Adrenal gland (tissue), 12 donors: ENCODE data around the gene ST8SIA6. TPM values are rescaled to one million over a fixed set of nuclear protein-coding genes. Genes with fewer than 3 reads are reported as not detected.

ENCODE experiments used
- DNase-seq, 7 donors: peaks; one replicate each; pipeline ENCODE4 v3.0.0-alpha.2; 2019 to 2020
- H3K27ac ChIP-seq, 5 donors: fragments of 200-600 bp; sonication (generic) in 4 of 5; 1 replicate in 3 of 5; 2 replicates in 2 of 5; pipeline versions ENCODE4 v1.5.1 to v1.8.0; 2016 to 2020; ENCODE audit warnings: mild to moderate bottlenecking in 1 of 5
- H3K27me3 ChIP-seq: fragments of 200-600 bp; 2 replicates; pipeline ENCODE4 v1.8.0; 2021
- H3K36me3 ChIP-seq, 2 donors: fragments of 200-600 bp; replicated peaks in 1 of 2; 1 replicate in 1 of 2; 2 replicates in 1 of 2; pipeline versions ENCODE4 v1.5.1 to v1.8.0; 2018 to 2022
- H3K4me1 ChIP-seq, 2 donors: fragments of 200-600 bp; replicated peaks in 1 of 2; 1 replicate in 1 of 2; 2 replicates in 1 of 2; pipeline versions ENCODE4 v1.5.1 to v1.8.0; 2018 to 2021
- H3K4me3 ChIP-seq, 4 donors: fragments of 200-600 bp; sonication (generic) in 3 of 4; one replicate each; pipeline ENCODE4 v1.5.1; 2016 to 2018
- H3K9me3 ChIP-seq, 3 donors: fragments of 200-600 bp; sonication (generic) in 1 of 3; replicated peaks in 1 of 3; 1 replicate in 2 of 3; 2 replicates in 1 of 3; pipeline versions ENCODE4 v1.5.1 to v1.8.0; 2016 to 2021
- CTCF ChIP-seq, 6 experiments: fragments of 450-650 bp in 4 of 6; fragments of 200-600 bp in 2 of 6; sonication (generic) in 1 of 6; IDR thresholded peaks; 1 replicate in 5 of 6; 2 replicates in 1 of 6; pipeline versions ENCODE4 v1.5.1 to v1.8.0; 2016 to 2021; ENCODE audit warnings: antibody characterized with exemption in 6 of 6, mild to moderate bottlenecking in 2 of 6, moderate library complexity in 1 of 6
- POLR2A ChIP-seq, 2 donors: fragments of 450-650 bp; IDR thresholded peaks; one replicate each; pipeline ENCODE4 v1.6.1; 2017; ENCODE audit warnings: antibody characterized with exemption in 2 of 2, mild to moderate bottlenecking in 2 of 2, moderate library complexity in 1 of 2
- WGBS, 4 donors: extraction: QIAGEN DNeasy Blood & Tissue Kit in 2 of 4; methylation state at CpG; one replicate each; pipeline versions ENCODE4 v1.1.5 to v1.1.7; 2013 to 2017; 5-methylcytosine and 5-hydroxymethylcytosine counted together
- intact Hi-C, 2 donors: fragments of 100-400 bp; cut with DNase I; formaldehyde crosslinking; loops; one replicate each; pipeline versions ENCODE4 v1.14.1 to v1.15.0; 2022 to 2023
- polyA plus RNA-seq, 3 donors: library from polyadenylated mRNA; stranded (reverse); fragments of 200-250 nt in 2 of 3; fragments of 350-450 nt in 1 of 3; fragmentation: Illumina TruSeq in 1 of 3; extraction: RNeasy Lipid Tissue Mini Kit (QIAGEN cat#74804) in 1 of 3; gene quantifications; one replicate each; pipeline ENCODE4 v1.2.3, GENCODE V29; 2013 to 2014
- total RNA-seq, 9 donors: library from RNA; depleted of rRNA in 4 of 9; stranded (reverse); fragments of >200 nt in 4 of 9; fragments of 120-200 nt in 1 of 9; fragmentation: NEBNext Ultra II Directional in 1 of 9; extraction: Animal tissue kit (Norgen Biotek cat#: 25700) in 1 of 9; gene quantifications; one replicate each; pipeline versions ENCODE4 v1.1.0 to v1.2.4, GENCODE V29; 2013 to 2023
- donor health status: healthy with polysubstance abuse.
- donor health status: Bipolar disorder and iron deficiency.
- donor health status: DM: yes; HTN: yes; CAD: no.
- donor health status: DM: no; HTN: no; CAD: no.
- donor health status: DM: no; HTN: no; CAD: no.
- donor health status: DM: yes; HTN: yes; CAD: no.

Gene ST8SIA6
- total and polyA plus RNA-seq, 12 donors, result 0.13 to 3.4 (median 0.54) TPM; not detected in 1

DNA sequence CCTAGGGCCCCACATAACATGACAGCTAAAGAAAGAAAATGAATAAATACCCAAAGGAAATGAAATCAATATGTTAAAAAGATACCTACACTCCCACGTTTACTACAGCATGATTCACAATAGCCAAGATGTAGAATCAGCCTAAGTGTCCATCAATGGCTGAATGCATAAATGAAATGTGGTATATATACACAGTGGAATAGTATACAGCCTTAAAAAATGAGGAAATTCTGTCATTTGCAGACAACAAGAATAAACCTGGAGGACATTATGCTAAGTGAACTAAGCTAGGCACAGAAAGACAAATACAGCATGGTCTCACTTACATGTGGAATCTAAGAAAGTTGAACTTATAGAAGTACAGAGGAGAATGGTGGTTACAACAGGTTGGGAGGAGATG, 102.9 kb downstream of the ST8SIA6 start:
- Histone ChIP-seq H3K4me3 (no peak overlapping the region), H3K27ac (no peak overlapping the region), H3K27me3 (no peaks in the 10 kb centered on the region), H3K4me1 (no peaks in the 10 kb centered on the region), H3K36me3 (no peaks in the 10 kb centered on the region), H3K9me3 (no peaks in the 10 kb centered on the region)
- TF ChIP-seq POLR2A (IDR thresholded peaks at IDR 0.05) (no peak), CTCF (IDR thresholded peaks at IDR 0.05) (no peak)
- intact Hi-C loops, result no loop called here
- DNase-seq, result no peak
- WGBS, 4 donors, result 52 to 58% (median 54%) methylated on average over 1 of the region's 1 CpG

DNA sequence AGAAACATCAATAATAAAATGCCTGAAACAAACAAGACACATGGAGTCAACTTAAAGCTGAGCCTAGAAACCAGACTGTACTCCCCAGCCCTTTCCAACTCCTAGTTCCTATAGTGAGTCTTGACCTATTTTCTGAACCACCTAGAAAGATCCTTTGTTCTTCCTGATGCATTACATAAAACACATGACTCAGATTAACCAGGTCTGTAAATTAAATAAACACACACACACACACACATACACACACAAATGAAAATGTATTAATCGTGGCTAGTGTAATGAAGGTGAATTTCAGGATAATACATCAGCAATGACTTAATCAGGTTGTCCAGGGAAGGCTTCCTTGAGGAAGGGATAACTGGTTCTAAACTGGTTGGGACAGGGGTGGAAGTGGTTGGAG, 104.7 kb downstream of the ST8SIA6 start:
- H3K4me1 ChIP-seq, result no peaks in the 10 kb centered on the region
- no peaks in the 10 kb centered on the region for H3K9me3 ChIP-seq
- no peak for DNase-seq
- WGBS, 4 donors, result 55 to 70% (median 64%) methylated on average over 1 of the region's 1 CpG
- no peak overlapping the region for H3K4me3 ChIP-seq
- no peaks in the 10 kb centered on the region for H3K36me3 ChIP-seq
- no peak overlapping the region for H3K27ac ChIP-seq
- TF ChIP-seq CTCF (IDR thresholded peaks at IDR 0.05), result no peak
- TF ChIP-seq POLR2A (IDR thresholded peaks at IDR 0.05), result no peak
- intact Hi-C loops, result no loop called here
- no peaks in the 10 kb centered on the region for H3K27me3 ChIP-seq

GRCh38 chr10:17348501-17349349, 105.7 kb downstream of the ST8SIA6 start:
- Histone ChIP-seq H3K27me3 (no peaks in the 10 kb centered on the region), H3K4me3 (peak overlapping the region in 1 of 4 donors; percentile 39), H3K27ac (peak overlapping the region in 1 of 5 donors; percentile 22), H3K36me3 (no peaks in the 10 kb centered on the region), H3K4me1 (no peaks in the 10 kb centered on the region), H3K9me3 (no peaks in the 10 kb centered on the region)
- DNase-seq, result peak in 6 of 7 donors; percentile 29 to 67 (median 50)
- intact Hi-C loops, result no loop called here
- TF ChIP-seq POLR2A (IDR thresholded peaks at IDR 0.05), result no peak
- TF ChIP-seq CTCF (IDR thresholded peaks at IDR 0.05), result no peak
- WGBS, 4 donors, result 33 to 55% (median 40%) methylated on average over 21 of the region's 21 CpGs

GRCh38 chr10:17348011-17348500, 106.3 kb downstream of the ST8SIA6 start:
- peak overlapping the region in 1 of 4 donors; percentile 39 for H3K4me3 ChIP-seq
- H3K4me1 ChIP-seq, result no peaks in the 10 kb centered on the region
- TF ChIP-seq CTCF (IDR thresholded peaks at IDR 0.05) (no peak), POLR2A (IDR thresholded peaks at IDR 0.05) (no peak)
- WGBS, 4 donors, result 49 to 63% (median 54%) methylated on average over 4 of the region's 4 CpGs
- intact Hi-C loops, result no loop called here
- no peak for DNase-seq
- H3K27me3 ChIP-seq, result no peaks in the 10 kb centered on the region
- no peaks in the 10 kb centered on the region for H3K36me3 ChIP-seq
- H3K27ac ChIP-seq, result peak overlapping the region in 1 of 5 donors; percentile 22
- H3K9me3 ChIP-seq, result no peaks in the 10 kb centered on the region
